Activated CD8-positive, alpha-beta memory T cell treated with anti-CD3 and anti-CD28 coated beads, Interleukin-2, amount 10 ng/mL, durations not matched to agents 7 days and 5 days (primary cell): ENCODE data around the gene RBM17. TPM values are rescaled to one million over a fixed set of nuclear protein-coding genes. Genes with fewer than 3 reads are reported as not detected.
"Not testable (repeated sequence)": the region's sequence is repeated elsewhere in the genome, so short reads cannot be mapped to it uniquely, and the experiment has no call there.

ENCODE experiments used
- ATAC-seq: fragments of 150-1000 bp; cut with Tn5 transposase; one replicate; pipeline ENCODE4 v1.10.0; 2021; ENCODE audit warnings: moderate library complexity
- CTCF ChIA-PET: fragments of 350-600 bp; sonication (Branson Sonifier 250); formaldehyde crosslinking; loops from one replicate; lab custom pipeline; 2021; ENCODE audit warnings: antibody characterized with exemption; lab: Charles Lee
- DNase-seq: peaks from one replicate; pipeline ENCODE4 v3.0.0-alpha.2; 2020
- H3K27ac Mint-ChIP-seq: one replicate; pipeline ENCODE4 v1.8.0; 2021; ENCODE audit warnings: mild to moderate bottlenecking, mixed read lengths
- H3K27me3 Mint-ChIP-seq: one replicate; pipeline ENCODE4 v1.8.0; 2021; ENCODE audit warnings: mixed read lengths
- H3K36me3 Mint-ChIP-seq: one replicate; pipeline ENCODE4 v1.8.0; 2021; ENCODE audit warnings: mild to moderate bottlenecking, mixed read lengths
- H3K4me1 Mint-ChIP-seq: one replicate; pipeline ENCODE4 v1.8.0; 2021; ENCODE audit warnings: mixed read lengths
- H3K4me3 Mint-ChIP-seq: one replicate; pipeline ENCODE4 v1.8.0; 2021; ENCODE audit warnings: mild to moderate bottlenecking, moderate library complexity, mixed read lengths
- H3K9me3 Mint-ChIP-seq: one replicate; pipeline ENCODE4 v1.8.0; 2022; ENCODE audit warnings: low read depth, mixed read lengths
- total RNA-seq, 2 experiments: library from RNA; stranded (reverse); gene quantifications; one replicate each; pipeline ENCODE4 v1.2.3, GENCODE V29; 2021

Gene RBM17
- total RNA-seq, 2 experiments from 2014 or later = 205 to 267 TPM

DNA sequence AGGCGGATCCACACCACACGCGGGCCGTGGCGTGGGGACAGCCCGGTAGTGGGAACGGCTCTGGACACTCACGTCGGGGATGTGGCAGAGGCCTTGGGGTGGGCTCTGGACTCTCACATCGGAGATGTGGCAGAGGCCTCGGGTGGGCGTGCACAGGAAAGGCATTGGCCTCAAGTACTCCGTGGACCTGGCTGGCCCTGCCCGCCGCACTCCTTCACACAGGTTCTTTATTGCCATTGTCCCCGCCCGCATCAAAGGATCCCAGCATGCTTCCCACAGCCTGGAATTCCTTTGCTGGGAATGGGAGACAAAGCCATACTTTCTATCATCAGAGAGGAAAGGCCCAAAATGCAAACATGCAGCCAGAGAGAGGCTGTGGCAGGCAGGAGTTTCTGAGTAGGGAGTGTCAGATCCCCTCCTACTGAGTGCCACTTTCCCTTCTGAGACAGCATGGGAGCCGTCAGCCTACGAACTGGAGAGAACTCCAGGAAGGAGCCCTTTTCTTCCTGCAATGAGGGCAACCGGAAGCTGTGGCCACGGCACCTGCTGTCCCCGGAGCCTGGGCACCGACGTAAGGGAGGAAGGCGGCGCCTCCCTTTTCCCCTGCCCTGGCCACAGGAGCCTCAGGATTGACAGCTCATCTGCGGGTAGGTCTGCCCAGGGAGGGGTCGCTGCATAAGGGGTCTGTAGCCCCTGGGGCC is 51.5 kb downstream of the RBM17 start:
- Mint-ChIP-seq H3K27ac (peak overlapping the region; percentile 65), H3K36me3 (no peaks in the 10 kb centered on the region), H3K27me3 (peaks cover 25% of the 10 kb centered on the region), H3K9me3 (no peaks in the 10 kb centered on the region), H3K4me1 (peaks cover 72% of the 10 kb centered on the region), H3K4me3 (peak overlapping the region; percentile 73)
- ATAC-seq = peak; percentile 3
- peak; percentile 71 for DNase-seq
- CTCF ChIA-PET = interaction anchor here (0.6 to 2.6 kb wide), 4 partner anchors 9 to 271 kb away, joined by 3 to 10 read pairs (median 4); no protein-coding TSS in a partner anchor

GRCh38 chr10:6140965-6141295 is 52.1 kb downstream of the RBM17 start:
- ATAC-seq = no peak
- Mint-ChIP-seq H3K36me3 (no peaks in the 10 kb centered on the region), H3K27me3 (peaks cover 25% of the 10 kb centered on the region), H3K4me1 (peaks cover 69% of the 10 kb centered on the region), H3K27ac (peak overlapping the region; percentile 65), H3K9me3 (no peaks in the 10 kb centered on the region), H3K4me3 (peak overlapping the region; percentile 73)
- no peak for DNase-seq
- CTCF ChIA-PET = no interaction called here

- Mint-ChIP-seq H3K9me3 (no peaks in the 10 kb centered on the region), H3K36me3 (no peaks in the 10 kb centered on the region), H3K4me3 (peak overlapping the region; percentile 73), H3K27me3 (peaks cover 25% of the 10 kb centered on the region), H3K4me1 (peaks cover 69% of the 10 kb centered on the region), H3K27ac (peak overlapping the region; percentile 65)
- peak; percentile 56 for ATAC-seq
- CTCF ChIA-PET = interaction anchor here (1.3 to 1.6 kb wide), 2 partner anchors 44 to 165 kb away, joined by 3 to 4 read pairs; no protein-coding TSS in a partner anchor
- peak; percentile 69 for DNase-seq
Measured at GRCh38 chr10:6141296-6142151, 52.7 kb downstream of the RBM17 start.

- Mint-ChIP-seq H3K27me3 (peaks cover 22% of the 10 kb centered on the region), H3K4me1 (peaks cover 65% of the 10 kb centered on the region), H3K4me3 (peak overlapping the region; percentile 73)
- H3K9me3 Mint-ChIP-seq, H3K27ac Mint-ChIP-seq, ATAC-seq, DNase-seq, H3K36me3 Mint-ChIP-seq: not testable (repeated sequence)
- CTCF ChIA-PET = interaction anchor here (1.0 to 1.6 kb wide), 3 partner anchors 43 to 166 kb away, joined by 3 to 4 read pairs (median 3); partner anchors contain the start of gene PFKFB3
Measured at GRCh38 chr10:6142186-6142585, 53.4 kb downstream of the RBM17 start.

- H3K27me3 Mint-ChIP-seq = peaks cover 17% of the 10 kb centered on the region
Measured at GRCh38 chr10:6142644-6143043, 53.8 kb downstream of the RBM17 start.

DNA sequence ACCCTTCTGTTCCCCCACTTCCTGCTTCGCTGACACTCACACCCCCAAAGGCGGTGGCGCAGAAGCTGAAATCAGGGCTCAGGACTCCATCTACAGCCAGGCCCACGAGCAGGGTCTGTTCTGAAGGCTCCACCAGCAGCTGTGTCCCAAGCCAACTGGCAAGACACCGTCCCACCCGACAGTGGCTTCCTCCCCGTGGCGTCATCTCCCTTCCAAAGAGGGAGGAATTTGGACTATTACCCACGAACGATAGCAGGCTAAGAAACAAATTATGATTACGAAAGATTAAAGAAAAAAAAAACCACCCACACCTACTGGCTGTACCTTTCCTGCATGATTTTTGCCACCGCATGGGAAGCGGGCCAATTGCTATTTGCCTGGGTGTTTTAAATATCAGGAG is 54.3 kb downstream of the RBM17 start:
- Mint-ChIP-seq H3K9me3 (no peaks in the 10 kb centered on the region), H3K27me3 (peaks cover 13% of the 10 kb centered on the region), H3K36me3 (peaks cover 2% of the 10 kb centered on the region), H3K4me3 (no peak overlapping the region), H3K27ac (no peak overlapping the region), H3K4me1 (peaks cover 70% of the 10 kb centered on the region)
- DNase-seq = no peak
- CTCF ChIA-PET = interaction anchor here (0.6 to 1.6 kb wide), 5 partner anchors 42 to 331 kb away, joined by 3 to 4 read pairs (median 3); partner anchors contain the start of gene PFKFB3
- ATAC-seq = no peak

More at GRCh38 chr10:6142644-6143043, 53.8 kb downstream of the RBM17 start:
- Mint-ChIP-seq H3K36me3 (peaks cover 2% of the 10 kb centered on the region), H3K9me3 (no peaks in the 10 kb centered on the region), H3K4me1 (peaks cover 65% of the 10 kb centered on the region), H3K27ac (no peak overlapping the region), H3K4me3 (no peak overlapping the region)
- CTCF ChIA-PET = interaction anchor here (0.6 to 1.6 kb wide), 5 partner anchors 43 to 331 kb away, joined by 3 to 4 read pairs (median 3); partner anchors contain the start of gene PFKFB3
- ATAC-seq (no peak), DNase-seq (no peak)

DNA sequence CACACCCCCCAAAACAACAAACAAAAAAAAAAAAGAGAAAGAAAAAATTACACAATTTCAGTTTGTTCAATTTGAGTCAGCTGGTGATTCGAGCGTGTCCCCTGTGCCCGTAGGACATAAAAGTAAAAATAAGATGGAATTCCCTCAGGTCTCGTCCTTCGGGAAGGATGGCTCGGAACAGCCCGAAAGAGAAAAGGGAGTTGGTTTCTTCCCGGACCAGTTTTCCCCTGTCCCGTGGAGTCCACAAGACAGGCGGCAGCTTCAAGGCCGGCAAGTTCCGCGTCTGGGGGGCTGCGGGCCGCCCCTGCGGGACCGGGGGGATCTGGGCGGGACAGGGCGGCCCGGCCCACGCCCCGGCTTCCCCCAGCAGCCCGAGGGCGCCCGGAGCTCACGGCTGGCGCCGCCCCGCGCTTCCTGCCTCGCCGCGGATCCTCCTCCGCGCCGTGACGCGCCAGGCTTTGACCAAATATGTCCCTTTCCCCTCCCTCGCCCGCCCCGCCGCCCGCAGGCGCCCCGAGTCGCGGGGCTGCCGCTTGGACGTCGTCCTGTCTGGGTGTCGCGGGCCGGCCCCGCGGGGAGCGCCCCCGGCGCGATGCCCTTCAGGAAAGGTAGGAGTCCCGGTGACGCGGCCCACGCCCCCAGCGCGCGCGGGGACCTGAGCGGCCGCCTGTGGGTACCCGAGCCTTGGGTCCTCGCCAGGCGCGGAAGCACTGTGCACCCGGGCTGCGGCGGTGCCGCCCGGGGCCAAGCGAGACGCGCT is 55.8 kb downstream of the RBM17 start:
- ATAC-seq (peak; percentile 90), DNase-seq (peak; percentile 93)
- CTCF ChIA-PET = interaction anchor here (0.9 to 2.2 kb wide), 8 partner anchors 9 to 261 kb away, joined by 3 to 10 read pairs (median 5); partner anchors contain the start of gene PFKFB3
- H3K4me1 Mint-ChIP-seq = peaks cover 74% of the 10 kb centered on the region
- peaks cover 5% of the 10 kb centered on the region for H3K27me3 Mint-ChIP-seq
- H3K27ac Mint-ChIP-seq = peak overlapping the region; percentile 72
- peak overlapping the region; percentile 79 for H3K4me3 Mint-ChIP-seq
- H3K36me3 Mint-ChIP-seq = peaks cover 5% of the 10 kb centered on the region
- H3K9me3 Mint-ChIP-seq = no peaks in the 10 kb centered on the region

GRCh38 chr10:6145166-6145987 is 56.5 kb downstream of the RBM17 start:
- Mint-ChIP-seq H3K9me3 (no peaks in the 10 kb centered on the region), H3K27me3 (peaks cover 5% of the 10 kb centered on the region), H3K27ac (peak overlapping the region; percentile 72), H3K36me3 (peaks cover 5% of the 10 kb centered on the region), H3K4me3 (peak overlapping the region; percentile 79), H3K4me1 (peaks cover 72% of the 10 kb centered on the region)
- DNase-seq = no peak
- CTCF ChIA-PET = interaction anchor here (1.0 to 2.2 kb wide), 5 partner anchors 10 to 261 kb away, joined by 3 to 10 read pairs (median 4); no protein-coding TSS in a partner anchor
- no peak for ATAC-seq

- CTCF ChIA-PET = interaction anchor here (0.7 to 2.2 kb wide), 7 partner anchors 11 to 260 kb away, joined by 3 to 10 read pairs (median 4); partner anchors contain the start of gene PFKFB3
- Mint-ChIP-seq H3K9me3 (no peaks in the 10 kb centered on the region), H3K36me3 (peaks cover 5% of the 10 kb centered on the region), H3K4me1 (peaks cover 68% of the 10 kb centered on the region), H3K27ac (no peak overlapping the region), H3K4me3 (peak overlapping the region; percentile 79), H3K27me3 (peaks cover 5% of the 10 kb centered on the region)
- DNase-seq = no peak
- ATAC-seq = no peak
Measured at GRCh38 chr10:6146013-6146785, 57.4 kb downstream of the RBM17 start.

DNA sequence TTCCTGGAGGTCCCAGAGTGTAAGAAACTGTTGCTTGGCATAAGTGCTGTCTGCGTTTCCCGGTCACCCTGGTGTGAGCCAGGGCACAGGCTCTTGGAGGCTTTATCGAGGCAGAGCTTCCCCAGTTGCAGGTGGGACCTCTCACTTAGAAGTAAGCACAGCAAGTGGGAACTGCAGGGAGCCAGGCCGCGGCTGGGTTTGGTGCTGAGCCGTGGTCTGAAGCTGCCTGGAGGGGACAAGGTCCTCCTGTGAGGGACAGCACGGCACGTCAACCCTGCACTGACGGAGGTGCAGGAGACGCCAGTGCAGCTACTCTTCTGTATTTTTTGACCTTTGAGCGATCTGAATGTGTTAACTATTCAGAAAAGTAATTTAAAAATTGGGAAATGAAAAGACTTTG is 58.1 kb downstream of the RBM17 start:
- Mint-ChIP-seq H3K4me3 (peak overlapping the region; percentile 79), H3K4me1 (peaks cover 65% of the 10 kb centered on the region), H3K27me3 (peaks cover 5% of the 10 kb centered on the region), H3K36me3 (peaks cover 5% of the 10 kb centered on the region), H3K9me3 (no peaks in the 10 kb centered on the region), H3K27ac (no peak overlapping the region)
- CTCF ChIA-PET = interaction anchor here (0.7 to 1.4 kb wide), 7 partner anchors 10 to 259 kb away, joined by 3 to 6 read pairs (median 4); partner anchors contain the start of gene PFKFB3
- no peak for ATAC-seq
- no peak for DNase-seq

- CTCF ChIA-PET = interaction anchor here (0.6 to 2.6 kb wide), 5 partner anchors 15 to 262 kb away, joined by 3 to 9 read pairs (median 3); partner anchors contain the start of gene PFKFB3
- DNase-seq (no peak), ATAC-seq (no peak)
- H3K4me3 Mint-ChIP-seq = peak overlapping the region; percentile 6
- H3K4me1 Mint-ChIP-seq = peaks cover 54% of the 10 kb centered on the region
- no peak overlapping the region for H3K27ac Mint-ChIP-seq
- H3K9me3 Mint-ChIP-seq = no peaks in the 10 kb centered on the region
- peaks cover 5% of the 10 kb centered on the region for H3K36me3 Mint-ChIP-seq
- H3K27me3 Mint-ChIP-seq = no peaks in the 10 kb centered on the region
Measured at GRCh38 chr10:6148251-6148701, 59.4 kb downstream of the RBM17 start.
